HG02610 (cell line): ENCODE results near the gene RGL3.
"Not testable (repeated sequence)": the region's sequence is repeated elsewhere in the genome, so short reads cannot be mapped to it uniquely, and the experiment has no call there.

Experiments used
- ATAC-seq: cut with Tn5 transposase; IDR thresholded peaks from one replicate; pipeline ENCODE4 v1.9.1; 2021; ENCODE audit warnings: mild to moderate bottlenecking, moderate library complexity; ENCODE audit not compliant: unreplicated experiment

The RGL3 gene, protein sequence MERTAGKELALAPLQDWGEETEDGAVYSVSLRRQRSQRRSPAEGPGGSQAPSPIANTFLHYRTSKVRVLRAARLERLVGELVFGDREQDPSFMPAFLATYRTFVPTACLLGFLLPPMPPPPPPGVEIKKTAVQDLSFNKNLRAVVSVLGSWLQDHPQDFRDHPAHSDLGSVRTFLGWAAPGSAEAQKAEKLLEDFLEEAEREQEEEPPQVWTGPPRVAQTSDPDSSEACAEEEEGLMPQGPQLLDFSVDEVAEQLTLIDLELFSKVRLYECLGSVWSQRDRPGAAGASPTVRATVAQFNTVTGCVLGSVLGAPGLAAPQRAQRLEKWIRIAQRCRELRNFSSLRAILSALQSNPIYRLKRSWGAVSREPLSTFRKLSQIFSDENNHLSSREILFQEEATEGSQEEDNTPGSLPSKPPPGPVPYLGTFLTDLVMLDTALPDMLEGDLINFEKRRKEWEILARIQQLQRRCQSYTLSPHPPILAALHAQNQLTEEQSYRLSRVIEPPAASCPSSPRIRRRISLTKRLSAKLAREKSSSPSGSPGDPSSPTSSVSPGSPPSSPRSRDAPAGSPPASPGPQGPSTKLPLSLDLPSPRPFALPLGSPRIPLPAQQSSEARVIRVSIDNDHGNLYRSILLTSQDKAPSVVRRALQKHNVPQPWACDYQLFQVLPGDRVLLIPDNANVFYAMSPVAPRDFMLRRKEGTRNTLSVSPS

DNA sequence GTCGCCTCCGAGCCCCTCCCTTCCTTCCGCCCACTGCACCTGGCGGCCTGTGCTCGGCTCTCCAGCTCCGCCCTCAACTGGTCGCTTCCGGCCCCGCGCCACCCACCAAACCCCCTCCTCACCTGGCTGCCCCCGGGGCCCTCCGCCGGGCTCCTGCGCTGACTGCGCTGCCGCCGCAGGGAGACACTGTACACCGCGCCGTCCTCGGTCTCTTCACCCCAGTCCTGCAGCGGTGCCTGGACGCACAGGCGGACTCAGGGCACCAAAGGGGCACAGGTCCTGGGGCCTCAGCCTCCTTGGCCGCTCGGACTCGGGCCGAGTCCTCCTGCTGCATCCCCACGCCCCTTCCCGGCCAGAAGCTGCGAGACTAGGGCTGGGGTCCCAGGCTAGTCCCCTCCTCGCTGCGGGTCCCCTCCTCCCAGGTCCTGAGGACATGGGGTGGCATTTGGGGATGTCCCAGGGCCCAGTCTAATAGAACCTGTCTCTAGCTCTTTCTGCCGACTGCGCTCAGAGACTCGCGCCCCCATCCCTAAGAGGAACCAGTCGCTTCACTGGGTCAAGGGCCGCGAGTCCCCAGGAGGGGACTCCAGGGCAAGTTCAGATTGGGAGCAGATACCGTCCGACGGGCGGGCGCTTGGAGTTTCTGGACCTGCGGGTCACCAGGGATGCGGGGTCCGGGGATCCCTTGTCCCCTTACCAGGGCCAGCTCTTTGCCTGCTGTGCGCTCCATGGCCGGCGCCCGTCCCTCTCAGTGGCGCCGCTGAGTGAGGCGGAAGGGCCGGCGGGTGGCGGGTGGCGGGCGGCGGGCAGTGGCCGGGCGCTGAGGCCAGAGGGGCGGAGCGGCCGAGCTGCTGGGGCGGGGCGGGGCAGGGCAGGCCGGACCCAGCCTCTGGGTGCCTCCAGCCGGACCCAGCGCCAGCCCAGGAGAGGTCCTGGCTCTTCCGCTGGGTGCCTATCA lies at the start of gene RGL3:
RGL3 (minus strand) TSS at position 766 of the 958 bp plus-strand sequence; CDS start at position 730, 36 bp downstream.
- no peak for ATAC-seq

DNA sequence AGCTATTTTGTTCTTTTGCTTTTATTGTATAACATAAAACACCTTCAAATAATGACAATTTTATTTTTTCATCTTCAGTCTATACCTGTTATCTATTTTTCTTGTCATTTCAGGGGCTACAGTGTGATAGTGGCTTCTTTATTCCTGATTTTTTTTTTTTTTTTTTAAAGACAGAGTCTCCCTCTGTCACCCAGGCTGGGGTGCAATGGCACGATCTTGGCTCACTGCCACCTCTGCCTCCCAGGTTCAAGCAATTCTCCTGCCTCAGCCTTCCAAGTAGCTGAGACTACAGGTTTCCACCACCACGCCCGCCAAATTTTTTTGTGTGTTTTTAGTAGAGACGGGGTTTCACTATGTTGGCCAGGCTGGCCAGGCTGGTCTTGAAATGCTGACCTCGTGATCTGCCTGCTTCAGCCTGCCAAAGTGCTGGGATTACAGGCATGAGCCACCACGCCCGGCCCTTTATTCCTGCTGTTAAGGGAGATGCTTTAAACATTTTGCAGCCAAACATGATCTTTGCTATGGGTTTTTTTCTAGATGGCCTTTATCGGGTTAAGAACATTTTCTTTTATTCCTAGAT lies 49.2 kb upstream of the RGL3 start:
- not testable (repeated sequence) for ATAC-seq

DNA sequence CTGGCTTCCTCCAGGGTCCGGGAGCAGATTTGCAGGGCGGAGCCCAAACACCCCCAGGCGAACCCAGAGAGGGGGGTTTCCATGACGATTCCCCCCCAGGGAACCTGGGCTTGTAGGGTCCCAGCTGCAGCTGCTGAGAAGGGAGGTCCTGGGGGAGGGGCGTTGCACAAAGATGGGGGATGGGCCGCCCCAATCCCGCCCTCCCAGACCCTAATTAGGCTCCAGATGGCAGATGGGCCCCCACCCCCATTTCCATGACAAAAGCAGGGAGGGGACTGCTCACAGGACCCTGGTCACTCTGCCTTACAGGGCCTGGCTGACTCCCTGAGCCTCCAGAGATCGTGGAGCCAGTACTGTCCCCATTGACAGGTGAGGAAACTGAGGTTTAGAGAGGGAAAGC lies 46.5 kb upstream of the RGL3 start:
- no peak for ATAC-seq

DNA sequence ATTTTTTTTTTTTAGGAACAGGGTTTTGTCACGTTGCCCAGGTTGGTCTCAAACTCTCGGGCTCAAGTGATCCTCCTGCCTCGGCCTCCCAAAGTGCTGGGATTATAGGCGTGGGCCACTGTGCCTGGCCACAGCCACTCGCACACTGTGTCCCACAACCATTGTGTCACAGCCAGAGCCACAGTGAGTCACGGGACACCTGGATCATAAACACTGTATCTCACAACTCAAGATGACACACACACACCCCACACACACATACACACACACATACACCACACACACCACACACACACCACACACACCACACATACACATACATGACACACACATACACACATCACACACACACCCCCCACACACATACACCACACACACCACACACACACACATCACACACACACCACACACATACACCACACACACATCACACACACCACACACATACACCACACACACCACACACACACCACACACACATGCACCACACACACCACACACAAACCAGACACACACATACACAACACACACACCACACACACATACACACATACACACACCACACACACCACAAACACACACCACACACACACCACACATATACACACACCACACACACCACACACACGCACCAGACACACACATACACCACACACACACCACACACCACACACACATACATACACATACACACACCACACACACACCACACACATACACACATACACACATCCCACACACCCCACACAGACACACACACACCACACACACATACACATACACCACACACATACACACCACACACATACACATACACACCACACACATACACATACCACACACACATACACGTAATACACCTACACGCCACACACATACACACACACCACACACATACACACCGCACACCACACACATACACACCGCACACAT lies 45.5 kb upstream of the RGL3 start:
- no peak for ATAC-seq

DNA sequence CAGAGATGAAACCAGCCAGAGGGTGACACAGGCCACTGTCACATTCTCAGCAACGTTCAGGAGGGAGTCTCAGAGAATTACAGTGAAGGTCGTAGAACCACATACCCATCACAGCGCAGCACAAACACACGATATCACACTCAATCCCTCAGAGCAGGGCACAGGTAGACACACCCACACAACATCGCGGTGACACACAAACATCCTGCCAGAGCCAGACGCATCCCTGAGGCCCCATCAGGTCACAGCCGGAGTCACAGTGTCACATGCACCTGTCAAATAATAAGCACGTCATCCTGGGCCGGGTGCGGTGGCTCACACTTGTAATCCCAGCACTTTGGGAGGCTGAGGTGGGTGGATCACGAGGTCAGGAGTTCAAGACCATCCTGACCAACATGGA lies 44.3 kb upstream of the RGL3 start:
- ATAC-seq = no peak

DNA sequence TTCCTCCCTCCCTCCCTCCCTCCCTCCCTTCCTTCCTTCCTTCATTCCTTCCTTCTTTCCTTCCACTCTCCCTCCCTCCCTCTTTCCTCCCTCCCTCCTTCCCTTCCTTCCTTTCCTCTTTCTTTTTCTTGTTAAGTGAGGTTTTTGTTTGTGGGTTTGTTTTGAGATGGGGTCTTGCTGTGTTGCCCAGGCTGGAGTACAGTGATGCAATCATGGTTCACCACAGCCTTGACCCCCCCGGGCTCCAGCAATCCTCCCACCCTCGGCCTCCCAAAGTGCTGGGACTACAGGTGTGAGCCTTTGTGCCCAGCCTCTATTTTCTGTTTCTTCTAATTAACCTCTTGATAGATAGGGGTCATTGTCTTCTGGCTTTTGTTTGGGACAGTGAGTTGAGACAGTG lies 42.3 kb upstream of the RGL3 start:
- ATAC-seq = no peak

DNA sequence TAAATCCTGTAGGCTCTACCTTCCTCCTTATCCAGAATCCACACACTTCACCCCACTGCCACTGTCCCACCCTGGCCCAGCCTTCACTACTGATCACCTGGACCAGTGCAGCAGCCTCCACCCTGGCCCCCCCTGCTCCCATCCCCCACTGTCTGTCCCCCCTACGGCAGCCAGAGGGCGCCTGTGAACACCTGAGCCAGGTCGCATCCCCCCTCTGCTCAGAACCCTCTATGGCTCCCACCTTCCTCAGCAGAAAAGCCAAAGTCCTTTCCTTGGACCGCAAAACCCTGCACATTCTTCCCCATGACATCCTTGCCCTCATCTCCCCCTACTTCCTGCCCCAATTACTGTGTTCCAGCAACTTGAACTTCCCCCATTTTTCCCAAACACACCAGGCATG lies 41.1 kb upstream of the RGL3 start:
- no peak for ATAC-seq

DNA sequence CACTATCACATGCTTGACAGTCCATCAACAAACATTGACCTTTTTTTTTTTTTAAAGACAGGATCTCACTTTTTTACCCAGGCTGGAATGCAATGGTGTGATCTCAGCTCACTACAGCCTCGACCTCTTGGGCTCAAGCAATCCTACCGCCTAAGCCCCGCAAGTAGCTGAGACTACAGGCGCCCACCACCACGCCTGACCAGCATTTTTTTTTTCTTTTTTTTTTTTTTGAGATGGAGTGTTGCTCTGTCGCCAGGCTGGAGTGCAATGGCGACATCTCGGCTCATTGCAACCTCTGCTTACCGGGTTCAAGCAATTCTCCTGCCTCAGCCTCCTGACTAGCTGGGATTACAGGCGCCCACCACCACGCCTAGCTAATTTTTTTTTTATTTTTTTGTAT lies 39.8 kb upstream of the RGL3 start:
- ATAC-seq = not testable (repeated sequence)

DNA sequence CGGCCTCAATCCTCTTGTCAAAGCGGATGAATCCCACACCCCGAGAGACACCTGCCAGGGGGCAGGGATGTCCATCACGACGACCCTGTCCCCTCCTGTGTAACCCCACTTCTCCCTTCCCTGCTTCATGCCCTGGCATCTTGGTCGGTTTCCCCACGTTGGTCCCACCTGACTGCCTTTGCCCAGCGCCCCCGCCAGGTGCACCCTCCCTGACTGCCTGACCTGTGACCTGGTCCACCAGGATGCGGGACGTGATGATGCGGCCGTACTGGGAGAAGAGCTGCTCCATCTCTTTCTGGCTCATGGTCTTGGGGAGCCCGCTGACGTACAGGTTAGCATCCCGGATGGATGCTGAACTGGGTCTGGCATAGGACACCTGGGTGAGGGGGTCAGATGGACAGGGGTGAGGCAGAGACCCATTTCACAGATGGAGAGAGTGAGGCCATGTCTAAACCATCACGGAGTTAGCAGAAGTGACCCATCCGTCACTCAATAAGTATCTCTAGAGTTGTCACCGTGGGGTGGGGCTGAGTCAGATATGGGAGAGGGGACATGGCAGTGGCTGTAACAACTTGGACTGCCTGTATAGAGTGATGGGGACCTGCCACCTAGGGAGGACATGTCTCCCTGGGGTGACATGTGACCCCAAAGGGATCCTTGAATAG lies 39.3 kb upstream of the RGL3 start:
- no peak for ATAC-seq

DNA sequence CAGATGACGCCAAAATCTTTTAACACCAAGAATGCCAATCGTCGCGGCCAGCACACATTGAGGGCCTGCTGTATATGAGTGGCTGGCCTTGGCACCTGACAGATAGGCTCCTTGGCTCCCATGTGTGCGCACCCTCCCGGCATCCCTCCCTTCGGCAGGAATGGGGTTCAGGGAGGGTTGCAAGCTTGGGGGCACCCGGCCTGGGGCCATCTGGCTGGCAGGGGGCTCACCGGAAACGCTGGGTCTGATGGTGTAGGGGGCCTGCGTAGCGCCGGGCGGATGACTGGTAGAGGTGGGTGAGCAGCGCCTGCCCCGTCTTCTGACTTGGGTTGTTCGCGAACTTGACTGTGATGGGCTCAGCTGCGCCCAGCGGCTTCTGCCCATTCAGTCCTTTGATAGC lies 38.7 kb upstream of the RGL3 start:
- ATAC-seq = no peak

DNA sequence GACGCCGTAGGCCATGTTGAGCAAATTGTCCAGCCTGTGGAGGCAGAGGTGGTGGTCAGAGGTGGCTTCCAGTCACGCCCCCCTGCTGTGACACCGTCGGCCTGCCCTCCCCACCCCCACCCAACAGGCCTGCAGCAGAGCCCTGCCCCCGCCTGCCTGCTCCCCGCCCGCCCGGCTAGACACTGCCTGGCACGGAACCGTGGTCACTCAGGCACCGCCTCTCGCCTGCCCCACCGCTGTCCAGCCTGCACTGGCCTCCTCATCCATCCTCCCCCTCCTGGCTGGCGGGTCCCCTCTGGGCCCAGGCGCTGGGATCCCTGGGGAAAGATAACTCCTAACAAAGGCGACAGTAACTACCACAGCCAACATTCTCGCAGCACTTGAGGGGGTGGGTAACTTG lies 38.0 kb upstream of the RGL3 start:
- ATAC-seq = no peak

DNA sequence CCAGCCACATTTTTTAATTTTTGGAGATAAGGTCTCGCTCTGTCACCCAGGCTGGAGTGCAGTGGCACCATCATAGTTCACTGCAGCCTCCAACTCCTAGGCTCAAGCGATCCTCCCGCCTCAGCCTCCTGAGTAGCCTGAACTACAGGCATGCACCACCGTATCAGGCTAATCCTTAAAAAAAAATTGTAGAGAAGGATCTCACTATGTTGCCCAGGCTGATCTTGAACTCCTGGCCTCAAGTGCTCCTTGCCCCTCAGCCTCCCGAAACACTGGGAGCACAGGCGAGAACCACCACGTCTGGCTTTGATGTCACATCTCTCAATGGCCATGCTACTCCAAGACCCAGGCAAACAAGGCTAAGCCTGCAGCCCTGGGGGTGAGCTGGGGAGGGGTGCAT lies 37.5 kb upstream of the RGL3 start:
- no peak for ATAC-seq

DNA sequence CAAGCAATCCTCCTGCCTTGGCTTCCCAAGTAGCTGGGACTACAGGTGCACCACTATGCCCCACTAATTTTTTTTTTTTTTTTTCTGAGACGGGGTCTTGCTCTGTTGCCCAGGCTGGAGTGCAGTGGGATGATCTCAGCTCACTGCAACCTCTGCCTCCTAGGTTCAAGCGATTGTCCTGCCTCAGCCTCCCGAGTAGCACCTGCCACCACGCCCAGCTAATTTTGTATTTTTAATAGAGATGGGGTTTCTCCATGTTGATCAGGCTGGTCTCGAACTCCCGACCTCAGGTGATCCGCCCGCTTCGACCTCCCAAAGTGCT lies 36.1 kb upstream of the RGL3 start:
- not testable (repeated sequence) for ATAC-seq

DNA sequence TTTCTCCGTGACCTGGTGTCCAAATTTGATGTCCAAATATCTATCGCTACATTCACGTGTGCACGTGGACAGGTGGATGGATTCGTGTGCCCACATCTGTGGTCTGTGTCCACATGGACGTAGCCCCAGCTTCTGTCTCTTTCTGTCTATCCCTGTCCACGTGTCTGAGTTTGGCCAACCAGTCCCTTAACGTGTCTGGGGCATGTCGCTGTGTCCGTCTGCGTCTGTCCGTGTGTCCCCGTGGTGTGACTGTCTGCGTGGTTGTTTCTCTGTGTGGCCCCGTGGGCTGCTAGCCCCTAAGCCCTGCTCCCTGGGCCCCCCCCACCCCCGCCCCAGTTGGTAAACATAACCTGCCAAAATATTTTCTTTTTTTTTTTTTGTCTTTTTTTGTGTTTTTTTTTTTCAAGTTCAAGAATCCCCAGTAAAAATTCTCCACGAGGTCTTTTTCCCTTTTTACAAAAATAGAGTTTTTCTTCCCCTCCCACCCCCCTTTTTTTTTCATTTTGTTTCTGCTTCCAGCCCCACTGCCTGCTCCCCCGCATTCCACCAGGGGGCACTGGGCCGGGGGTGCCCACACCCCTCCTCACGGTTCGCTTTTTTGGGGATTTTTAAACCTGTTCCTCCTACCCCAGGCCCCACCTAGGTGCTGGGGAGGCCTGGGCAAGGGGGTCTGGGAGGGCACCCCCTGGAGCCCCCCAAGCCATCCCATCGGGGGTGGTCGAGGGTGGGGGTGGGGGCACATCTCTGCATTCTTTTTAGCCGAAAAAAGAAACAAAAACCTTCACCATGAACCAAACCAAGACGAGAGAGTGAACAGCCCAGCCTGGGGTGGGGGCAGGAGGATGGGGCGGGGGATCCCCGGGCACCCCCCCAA lies 34.6 kb upstream of the RGL3 start:
- ATAC-seq = no peak

DNA sequence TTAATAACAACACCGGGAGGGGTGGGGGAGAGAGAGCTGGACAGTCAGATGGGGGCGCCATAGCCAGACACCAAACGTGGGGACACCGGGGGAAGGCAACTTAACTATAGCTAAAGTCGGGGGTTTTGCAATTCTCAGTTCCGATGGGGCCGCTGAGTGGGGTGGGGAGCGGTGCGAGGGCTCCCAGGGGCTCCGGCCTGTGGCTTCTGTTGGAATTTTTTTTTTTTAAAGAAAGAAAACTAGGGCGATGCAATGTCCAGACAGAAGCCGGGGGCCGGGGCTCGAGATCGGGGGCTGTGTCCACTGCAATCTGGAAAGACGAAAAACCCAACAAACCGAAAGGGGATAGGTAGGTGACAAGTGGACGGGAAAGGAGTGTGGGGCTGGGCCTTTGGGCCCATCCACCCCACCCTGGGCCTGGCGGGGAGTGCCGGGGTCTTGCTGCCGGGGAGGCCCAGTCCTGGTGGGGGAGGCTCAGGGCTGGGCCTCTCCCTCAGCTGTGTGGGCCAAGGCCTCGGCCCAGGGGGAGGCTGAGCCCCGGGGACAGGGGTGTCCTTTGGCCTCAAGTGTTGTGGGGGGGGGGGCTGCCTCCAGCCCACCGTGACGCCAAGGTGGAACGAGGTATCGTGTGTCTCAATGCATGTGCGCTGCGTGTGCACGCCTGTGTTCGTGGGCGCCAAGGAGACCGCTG lies 33.7 kb upstream of the RGL3 start:
- no peak for ATAC-seq

DNA sequence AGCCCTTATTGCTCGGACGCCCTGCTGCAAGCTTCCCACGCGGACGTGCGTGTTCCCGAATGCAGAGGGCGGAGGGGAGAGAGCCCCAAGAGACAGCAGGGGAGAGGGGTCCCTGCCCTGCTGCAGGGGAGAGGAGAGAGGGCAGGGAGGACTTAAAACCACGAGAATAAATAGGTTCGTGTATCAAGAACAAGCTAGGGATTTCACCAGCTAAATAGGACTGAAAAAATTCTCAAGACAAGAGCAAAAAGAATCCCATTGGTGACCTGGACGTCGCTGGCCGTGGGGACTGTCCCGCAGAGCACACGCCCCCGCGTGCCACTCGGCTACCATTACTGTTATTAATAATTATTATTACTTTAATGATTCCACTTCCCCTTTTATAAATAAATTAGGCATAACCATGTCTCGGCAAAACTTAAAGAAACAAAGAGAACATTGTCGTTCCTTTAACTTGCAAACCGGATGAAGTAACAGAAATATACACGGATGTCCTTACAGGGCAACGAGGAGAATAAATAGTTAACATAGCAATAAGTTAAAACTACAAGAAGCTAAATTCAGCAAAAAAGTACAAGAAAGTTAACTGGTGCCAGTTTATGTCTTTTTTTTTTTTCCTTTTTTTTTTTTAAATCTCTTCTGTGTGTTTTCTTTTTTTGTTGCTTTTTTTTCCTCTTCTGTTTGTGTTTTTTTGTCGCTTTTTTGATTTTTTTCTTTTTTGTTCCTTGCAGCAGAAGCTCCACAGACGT lies 32.9 kb upstream of the RGL3 start:
- ATAC-seq = no peak

DNA sequence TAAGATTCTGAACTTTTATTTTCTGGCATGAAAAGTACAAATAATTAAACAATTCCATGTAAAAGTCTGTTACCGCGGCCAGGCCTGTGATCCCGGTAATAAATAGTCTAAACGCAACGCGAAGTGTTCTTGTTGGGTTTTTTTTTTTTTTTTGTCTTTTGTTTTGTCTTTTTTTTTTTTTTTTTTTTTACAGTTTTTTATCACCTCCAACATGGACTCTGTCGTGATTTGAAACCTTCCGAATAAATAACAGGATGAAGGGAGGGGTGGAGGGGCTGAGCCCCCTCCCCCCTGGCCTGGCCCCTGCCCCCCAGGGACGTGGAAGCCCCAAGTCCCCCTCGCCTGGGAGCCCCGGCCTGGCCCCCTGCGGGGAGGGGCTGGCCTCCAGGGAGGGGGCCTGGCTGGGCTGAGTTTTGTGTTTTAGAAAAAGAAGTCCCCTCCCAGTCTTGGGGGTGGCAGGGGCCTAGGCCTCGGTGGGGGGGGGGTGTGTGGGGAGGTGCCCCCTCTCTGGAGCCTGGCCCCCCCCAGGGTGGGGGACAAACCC lies 32.3 kb upstream of the RGL3 start:
- no peak for ATAC-seq
